DOHH2 (cell line): ENCODE measurements around the gene ARFIP1.

Experiments used
- H3F3A ChIP-seq: fragments of 200-600 bp; sonication (generic), shearing (Covaris generic); 2 replicates; pipeline ENCODE4 v1.6.0; 2016; ENCODE audit warnings: antibody characterized with exemption, mild to moderate bottlenecking; ENCODE audit not compliant: control insufficient read depth, insufficient read depth
- H3K27ac ChIP-seq: fragments of 200-600 bp; sonication (generic); 2 replicates; pipeline ENCODE4 v1.5.1; 2014; ENCODE audit warnings: low read depth, mild to moderate bottlenecking, low read length, moderate library complexity
- H3K27me3 ChIP-seq: fragments of 200-600 bp; sonication (generic); 2 replicates; pipeline ENCODE4 v1.6.1; 2014; ENCODE audit warnings: mild to moderate bottlenecking, low read length, mixed read lengths; ENCODE audit not compliant: control insufficient read depth
- H3K36me3 ChIP-seq: fragments of 200-600 bp; sonication (generic); 2 replicates; pipeline ENCODE4 v1.6.1; 2014; ENCODE audit warnings: mild to moderate bottlenecking, low read length, moderate library complexity, mixed read lengths; ENCODE audit not compliant: control insufficient read depth
- H3K4me1 ChIP-seq: fragments of 200-600 bp; sonication (generic); 2 replicates; pipeline ENCODE4 v1.6.1; 2014; ENCODE audit warnings: mild to moderate bottlenecking, low read length, mixed read lengths; ENCODE audit not compliant: control insufficient read depth
- H3K4me2 ChIP-seq: fragments of 200-600 bp; sonication (generic); 2 replicates; pipeline ENCODE4 v1.6.0; 2014; ENCODE audit warnings: mild to moderate bottlenecking, low read length, moderate library complexity
- H3K4me3 ChIP-seq: fragments of 200-600 bp; sonication (generic); 2 replicates; pipeline ENCODE4 v1.5.1; 2014; ENCODE audit warnings: mild to moderate bottlenecking, low read length, mixed read lengths
- H3K79me2 ChIP-seq: fragments of 200-600 bp; sonication (generic); 2 replicates; pipeline ENCODE4 v1.6.1; 2014; ENCODE audit warnings: mild to moderate bottlenecking, low read length, mixed read lengths; ENCODE audit not compliant: control insufficient read depth
- H3K9me2 ChIP-seq: fragments of 200-600 bp; sonication (generic); replicated peaks from 2 replicates; pipeline ENCODE4 v1.6.1; 2014; ENCODE audit warnings: mild to moderate bottlenecking, low read length, mixed read lengths; ENCODE audit not compliant: control insufficient read depth
- H3K9me3 ChIP-seq: fragments of 200-600 bp; sonication (generic); 2 replicates; pipeline ENCODE4 v1.6.1; 2014; ENCODE audit warnings: antibody characterized with exemption, low read length, mixed read lengths; ENCODE audit not compliant: control insufficient read depth, insufficient read depth
- H4K20me1 ChIP-seq: fragments of 200-600 bp; sonication (generic); 2 replicates; pipeline ENCODE4 v1.6.0; 2014; ENCODE audit warnings: low read depth, mild to moderate bottlenecking, antibody characterized with exemption, low read length, moderate library complexity; ENCODE audit not compliant: control insufficient read depth, insufficient read depth
- EZH2phosphoT487 ChIP-seq: fragments of 200-600 bp; sonication (generic); IDR thresholded peaks from 2 replicates; pipeline ENCODE4 v1.6.1; 2017; ENCODE audit warnings: borderline replicate concordance, mild to moderate bottlenecking, antibody characterized with exemption, low read length, moderate library complexity, mixed read lengths
- TF ChIP-seq, protein P1 (sequence below): fragments of 200-600 bp; sonication (generic); IDR thresholded peaks from one replicate; pipeline ENCODE4 v1.5.1; 2014; ENCODE audit warnings: antibody characterized with exemption, mild to moderate bottlenecking, low read depth, low read length; ENCODE audit not compliant: poor library complexity, severe bottlenecking

ARFIP1 gene

DNA sequence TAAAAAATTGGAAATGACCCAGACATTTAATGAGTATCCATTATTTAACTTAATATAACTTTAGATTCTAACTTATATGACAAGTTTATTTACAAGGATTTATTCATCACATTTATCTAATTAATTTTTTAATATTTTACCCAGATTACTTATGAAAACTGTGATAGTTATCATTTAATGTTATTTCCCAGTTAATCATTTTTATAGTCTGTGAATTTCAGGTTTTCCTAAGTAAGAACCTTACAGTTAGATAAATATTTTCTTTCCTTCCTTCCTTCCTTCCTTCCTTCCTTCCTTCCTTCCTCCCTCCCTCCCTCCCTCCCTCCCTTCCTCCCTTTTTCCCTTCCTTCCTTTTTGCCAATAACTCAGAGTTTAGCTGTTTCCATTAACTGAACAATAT is 141.5 kb downstream of the ARFIP1 start:
- peaks cover 10% of the 10 kb centered on the region for H3K9me3 ChIP-seq
- no peak overlapping the region for H3K27ac ChIP-seq
- TF ChIP-seq EZH2phosphoT487 = no peak
- TF ChIP-seq, protein P1, sequence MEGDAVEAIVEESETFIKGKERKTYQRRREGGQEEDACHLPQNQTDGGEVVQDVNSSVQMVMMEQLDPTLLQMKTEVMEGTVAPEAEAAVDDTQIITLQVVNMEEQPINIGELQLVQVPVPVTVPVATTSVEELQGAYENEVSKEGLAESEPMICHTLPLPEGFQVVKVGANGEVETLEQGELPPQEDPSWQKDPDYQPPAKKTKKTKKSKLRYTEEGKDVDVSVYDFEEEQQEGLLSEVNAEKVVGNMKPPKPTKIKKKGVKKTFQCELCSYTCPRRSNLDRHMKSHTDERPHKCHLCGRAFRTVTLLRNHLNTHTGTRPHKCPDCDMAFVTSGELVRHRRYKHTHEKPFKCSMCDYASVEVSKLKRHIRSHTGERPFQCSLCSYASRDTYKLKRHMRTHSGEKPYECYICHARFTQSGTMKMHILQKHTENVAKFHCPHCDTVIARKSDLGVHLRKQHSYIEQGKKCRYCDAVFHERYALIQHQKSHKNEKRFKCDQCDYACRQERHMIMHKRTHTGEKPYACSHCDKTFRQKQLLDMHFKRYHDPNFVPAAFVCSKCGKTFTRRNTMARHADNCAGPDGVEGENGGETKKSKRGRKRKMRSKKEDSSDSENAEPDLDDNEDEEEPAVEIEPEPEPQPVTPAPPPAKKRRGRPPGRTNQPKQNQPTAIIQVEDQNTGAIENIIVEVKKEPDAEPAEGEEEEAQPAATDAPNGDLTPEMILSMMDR = no peak
- no peaks in the 10 kb centered on the region for H3F3A ChIP-seq
- H3K36me3 ChIP-seq = no peaks in the 10 kb centered on the region
- no peaks in the 10 kb centered on the region for H3K4me1 ChIP-seq
- no peaks in the 10 kb centered on the region for H3K9me2 ChIP-seq
- H3K79me2 ChIP-seq = no peaks in the 10 kb centered on the region
- no peaks in the 10 kb centered on the region for H3K27me3 ChIP-seq
- H3K4me3 ChIP-seq = no peak overlapping the region
- no peaks in the 10 kb centered on the region for H4K20me1 ChIP-seq
- no peak overlapping the region for H3K4me2 ChIP-seq

- Histone ChIP-seq H3K79me2 (no peaks in the 10 kb centered on the region), H3K27ac (no peak overlapping the region), H3K27me3 (peaks cover 17% of the 10 kb centered on the region), H4K20me1 (no peaks in the 10 kb centered on the region), H3K9me2 (no peaks in the 10 kb centered on the region), H3K4me2 (no peak overlapping the region), H3K36me3 (no peaks in the 10 kb centered on the region), H3K4me1 (no peaks in the 10 kb centered on the region), H3K4me3 (no peak overlapping the region), H3F3A (no peaks in the 10 kb centered on the region), H3K9me3 (no peaks in the 10 kb centered on the region)
- TF ChIP-seq EZH2phosphoT487 = no peak
- TF ChIP-seq, protein P1 = no peak
Observed at GRCh38 chr4:152925851-152926250, 146.1 kb downstream of the ARFIP1 start.

DNA sequence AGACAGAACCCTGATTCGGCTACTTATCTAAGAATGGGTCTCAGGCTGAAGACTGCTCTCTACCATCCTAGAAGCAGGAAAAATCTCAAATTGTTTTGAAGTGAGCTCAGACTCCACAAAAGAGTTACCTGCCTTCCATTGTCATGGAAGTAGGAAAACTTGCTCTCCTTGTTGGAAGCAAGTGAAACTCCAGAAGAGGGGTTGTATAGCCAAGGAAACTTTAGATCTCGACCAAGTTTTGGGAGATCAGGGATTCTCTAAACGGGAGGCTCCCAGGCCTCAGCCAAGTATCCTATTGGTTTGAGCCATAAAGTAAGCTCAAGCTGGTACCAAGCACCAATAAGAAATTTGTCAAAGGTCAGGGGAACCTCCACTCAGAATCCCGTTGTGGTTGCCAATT is 147.2 kb downstream of the ARFIP1 start:
- H3K27ac ChIP-seq = no peak overlapping the region
- H3F3A ChIP-seq = no peaks in the 10 kb centered on the region
- no peaks in the 10 kb centered on the region for H4K20me1 ChIP-seq
- no peaks in the 10 kb centered on the region for H3K9me3 ChIP-seq
- H3K9me2 ChIP-seq = no peaks in the 10 kb centered on the region
- no peaks in the 10 kb centered on the region for H3K36me3 ChIP-seq
- peaks cover 23% of the 10 kb centered on the region for H3K27me3 ChIP-seq
- H3K79me2 ChIP-seq = no peaks in the 10 kb centered on the region
- no peak overlapping the region for H3K4me3 ChIP-seq
- no peak for TF ChIP-seq EZH2phosphoT487
- TF ChIP-seq, protein P1 = no peak
- no peak overlapping the region for H3K4me2 ChIP-seq
- no peaks in the 10 kb centered on the region for H3K4me1 ChIP-seq

- H3K4me2 ChIP-seq = no peak overlapping the region
- peaks cover 23% of the 10 kb centered on the region for H3K27me3 ChIP-seq
- H3K79me2 ChIP-seq = no peaks in the 10 kb centered on the region
- H3K4me1 ChIP-seq = no peaks in the 10 kb centered on the region
- H3K27ac ChIP-seq = no peak overlapping the region
- H3K4me3 ChIP-seq = no peak overlapping the region
- TF ChIP-seq, protein P1 = no peak
- TF ChIP-seq EZH2phosphoT487 = no peak
- no peaks in the 10 kb centered on the region for H4K20me1 ChIP-seq
- no peaks in the 10 kb centered on the region for H3F3A ChIP-seq
- no peaks in the 10 kb centered on the region for H3K9me3 ChIP-seq
- H3K36me3 ChIP-seq = no peaks in the 10 kb centered on the region
- H3K9me2 ChIP-seq = no peaks in the 10 kb centered on the region
Observed at GRCh38 chr4:152927737-152928136, 148.0 kb downstream of the ARFIP1 start.
